Measurements from ENCODE around the gene GPRIN3.
"Not testable (repeated sequence)": the region's sequence is repeated elsewhere in the genome, so short reads cannot be mapped to it uniquely, and the experiment has no call there.

The GPRIN3 gene

GRCh38 chr4:89212666-89213381, 94.8 kb downstream of the GPRIN3 start:
- H3K27ac Mint-ChIP-seq, result no peak overlapping the region
- H3K9me3 Mint-ChIP-seq, result peaks cover 16% of the 10 kb centered on the region
- DNase-seq, result no peak
- peaks cover 3% of the 10 kb centered on the region for H3K27me3 Mint-ChIP-seq (ENCODE audit: low read depth, poor library complexity)
- no peaks in the 10 kb centered on the region for H3K36me3 Mint-ChIP-seq (ENCODE audit: low read depth)
- H3K4me1 Mint-ChIP-seq, result no peaks in the 10 kb centered on the region
- no peak for TF ChIP-seq CTCF (IDR thresholded peaks at IDR 0.05)
- H3K4me3 Mint-ChIP-seq, result no peak overlapping the region

- H3K36me3 Mint-ChIP-seq (ENCODE audit: low read depth), result no peaks in the 10 kb centered on the region
- no peak for TF ChIP-seq CTCF (IDR thresholded peaks at IDR 0.05)
- H3K27me3 Mint-ChIP-seq (ENCODE audit: low read depth, poor library complexity), result peaks cover 6% of the 10 kb centered on the region
- no peak overlapping the region for H3K4me3 Mint-ChIP-seq
- peaks cover 13% of the 10 kb centered on the region for H3K9me3 Mint-ChIP-seq
- H3K27ac Mint-ChIP-seq, result no peak overlapping the region
- DNase-seq, result no peak
- H3K4me1 Mint-ChIP-seq, result no peaks in the 10 kb centered on the region
These were observed 103.0 kb downstream of the GPRIN3 start for GRCh38 chr4:89204624-89205023.

GRCh38 chr4:89203902-89204301, 103.7 kb downstream of the GPRIN3 start:
- Mint-ChIP-seq H3K4me1 (no peaks in the 10 kb centered on the region), H3K27me3 (ENCODE audit: low read depth, poor library complexity) (peaks cover 6% of the 10 kb centered on the region), H3K27ac (no peak overlapping the region), H3K36me3 (ENCODE audit: low read depth) (no peaks in the 10 kb centered on the region), H3K4me3 (no peak overlapping the region), H3K9me3 (peaks cover 12% of the 10 kb centered on the region)
- TF ChIP-seq CTCF (IDR thresholded peaks at IDR 0.05), result no peak
- DNase-seq, result no peak

- H3K36me3 Mint-ChIP-seq (ENCODE audit: low read depth); H3K9me3 Mint-ChIP-seq; DNase-seq; H3K27ac Mint-ChIP-seq; H3K4me1 Mint-ChIP-seq; H3K27me3 Mint-ChIP-seq (ENCODE audit: low read depth, poor library complexity); H3K4me3 Mint-ChIP-seq: not testable (repeated sequence)
These were observed 108.2 kb downstream of the GPRIN3 start for GRCh38 chr4:89199394-89199793.

GRCh38 chr4:89197920-89198319, 109.7 kb downstream of the GPRIN3 start:
- no peaks in the 10 kb centered on the region for H3K36me3 Mint-ChIP-seq (ENCODE audit: low read depth)
- peaks cover 3% of the 10 kb centered on the region for H3K27me3 Mint-ChIP-seq (ENCODE audit: low read depth, poor library complexity)
- TF ChIP-seq CTCF (IDR thresholded peaks at IDR 0.05), result no peak
- no peaks in the 10 kb centered on the region for H3K4me1 Mint-ChIP-seq
- no peak overlapping the region for H3K4me3 Mint-ChIP-seq
- H3K27ac Mint-ChIP-seq, result no peak overlapping the region
- no peak for DNase-seq
- H3K9me3 Mint-ChIP-seq, result no peaks in the 10 kb centered on the region

- H3K36me3 Mint-ChIP-seq (ENCODE audit: low read depth), result no peaks in the 10 kb centered on the region
- peaks cover 3% of the 10 kb centered on the region for H3K27me3 Mint-ChIP-seq (ENCODE audit: low read depth, poor library complexity)
- H3K9me3 Mint-ChIP-seq, result no peaks in the 10 kb centered on the region
- no peak for TF ChIP-seq CTCF (IDR thresholded peaks at IDR 0.05)
- no peak overlapping the region for H3K27ac Mint-ChIP-seq
- no peaks in the 10 kb centered on the region for H3K4me1 Mint-ChIP-seq
- H3K4me3 Mint-ChIP-seq, result no peak overlapping the region
- DNase-seq, result no peak
These were observed 110.9 kb downstream of the GPRIN3 start for GRCh38 chr4:89196745-89197144.
